K562 (cell line): ENCODE results near the gene PUM2. TPM values are rescaled to one million over a fixed set of nuclear protein-coding genes. Genes with fewer than 3 reads are reported as not detected.
A peak's percentile ranks its signal among the peaks of the same experiment; 100 is the strongest.

Source experiments
- ATAC-seq: fragments of 200-7000 bp; cut with Tn5 transposase; 3 replicates; pipeline ENCODE4 v1.9.1; 2020; ENCODE audit warnings: moderate library complexity
- BruUV-seq: library from RNA; stranded (reverse); fragments of 400-500 nt; replicated peaks from 2 replicates; lab custom pipeline; 2021; lab: Mats Ljungman, UMichigan
- CTCF ChIA-PET: fragments of 300-600 bp; formaldehyde crosslinking; extraction: SDS; loops from one replicate; lab custom pipeline; 2021; ENCODE audit warnings: low intra/inter-chr PET ratio; lab: Yijun Ruan, JAX
- POLR2A ChIA-PET: fragments of 300-600, 350-650 bp; sonication (Branson Sonifier 250); formaldehyde crosslinking; extraction: SDS; loops from one replicate; lab custom pipeline; 2021; ENCODE audit warnings: antibody characterized with exemption, inconsistent platforms; lab: Yijun Ruan, JAX
- DNase-seq, 4 experiments: peaks; one replicate each; pipeline versions ENCODE4 v3.0.0 to v3.0.0-alpha.2; 2011 to 2018; ENCODE audit warnings: low spot score in 3 of 4, mixed read lengths in 3 of 4; ENCODE audit errors: extremely low read depth in 1 of 4
- FAIRE-seq: peaks from 2 replicates; lab custom pipeline; 2011; peaks lifted over from hg19 to GRCh38; lab: Jason Lieb, UNC
- H2AFZ ChIP-seq: 2 replicates; pipeline ENCODE4 v1.6.0; 2011; ENCODE audit warnings: low read depth, low read length, control low read depth, inconsistent platforms
- H3K27ac ChIP-seq: fragments of 200-600 bp; 3 replicates; pipeline ENCODE4 v1.8.0; 2011; ENCODE audit warnings: low read depth, mild to moderate bottlenecking, control low read depth, inconsistent platforms, low read length, moderate library complexity, mixed read lengths; ENCODE audit errors: extremely low read depth
- H3K27me3 ChIP-seq, 2 experiments: fragments of 300-600 bp in 1 of 2; 2 replicates in 1 of 2; 3 replicates in 1 of 2; pipeline versions ENCODE4 v1.6.0 to v1.8.0; 2011; ENCODE audit warnings: inconsistent platforms in 2 of 2, low read length in 2 of 2, mild to moderate bottlenecking in 1 of 2, mixed read lengths in 1 of 2, moderate library complexity in 1 of 2; ENCODE audit not compliant: control insufficient read depth in 2 of 2, insufficient read depth in 2 of 2
- H3K36me3 ChIP-seq: fragments of 300-600 bp; 3 replicates; pipeline ENCODE4 v1.8.0; 2011; ENCODE audit warnings: mild to moderate bottlenecking, low read length, inconsistent platforms; ENCODE audit not compliant: control insufficient read depth, insufficient read depth
- H3K4me1 ChIP-seq, 2 experiments: fragments of 200-600 bp in 1 of 2; replicated peaks in 1 of 2; 2 replicates in 1 of 2; 3 replicates in 1 of 2; pipeline versions ENCODE4 v1.5.1 to v1.8.0; 2011; ENCODE audit warnings: inconsistent platforms in 2 of 2, low read length in 2 of 2, mild to moderate bottlenecking in 1 of 2, mixed read lengths in 1 of 2, moderate library complexity in 1 of 2; ENCODE audit not compliant: control insufficient read depth in 2 of 2, insufficient read depth in 2 of 2
- H3K4me2 ChIP-seq: 2 replicates; pipeline ENCODE4 v1.6.1; 2011; ENCODE audit warnings: low read length, control low read depth, inconsistent platforms, mixed read lengths; ENCODE audit not compliant: insufficient read depth
- H3K4me3 ChIP-seq: fragments of 200-600 bp; sonication (generic), shearing (Covaris generic); 2 replicates; pipeline ENCODE4 v1.5.1; 2016; ENCODE audit warnings: control low read depth, inconsistent platforms
- H3K79me2 ChIP-seq: fragments of 200-600 bp; 3 replicates; pipeline ENCODE4 v1.8.0; 2011; ENCODE audit warnings: low read length, inconsistent platforms; ENCODE audit not compliant: control insufficient read depth, insufficient read depth
- H3K9ac ChIP-seq, 2 experiments: 2 replicates each; pipeline versions ENCODE4 v1.6.0 to v1.6.1; 2011; ENCODE audit warnings: low read depth in 2 of 2, low read length in 2 of 2, control low read depth in 1 of 2, inconsistent platforms in 1 of 2, mild to moderate bottlenecking in 1 of 2, mixed read lengths in 1 of 2; ENCODE audit not compliant: insufficient read depth in 1 of 2
- H3K9me1 ChIP-seq: one replicate; pipeline ENCODE4 v1.6.0; 2011; ENCODE audit warnings: inconsistent platforms, mild to moderate bottlenecking, low read length, moderate library complexity; ENCODE audit not compliant: control insufficient read depth, insufficient read depth
- H3K9me3 ChIP-seq: replicated peaks from 2 replicates; pipeline ENCODE4 v1.5.1; 2011; ENCODE audit warnings: low read depth, low read length, inconsistent platforms; ENCODE audit not compliant: control insufficient read depth, insufficient read depth
- H4K20me1 ChIP-seq: replicated peaks from 2 replicates; pipeline ENCODE4 v1.6.1; 2011; ENCODE audit warnings: low read length, inconsistent platforms, mixed read lengths; ENCODE audit not compliant: control insufficient read depth, insufficient read depth
- CBX1 ChIP-seq: sonication (generic); IDR thresholded peaks from 2 replicates; pipeline ENCODE4 v1.6.1; 2016; ENCODE audit warnings: antibody characterized with exemption, low read depth, mild to moderate bottlenecking
- CHD1 ChIP-seq: fragments of 200-600 bp; sonication (generic); IDR thresholded peaks from one replicate; pipeline ENCODE4 v1.6.1; 2012; ENCODE audit warnings: mild to moderate bottlenecking, moderate library complexity, low read length, inconsistent platforms
- ELF4 ChIP-seq: fragments of 450-650 bp; formaldehyde crosslinking; IDR thresholded peaks from 2 replicates; pipeline ENCODE4 v1.4.0; 2022; ENCODE audit warnings: missing genetic modification characterization
- NR4A1 ChIP-seq, 2 experiments: fragments of 250-450 bp in 1 of 2; fragments of 450-650 bp in 1 of 2; sonication (Bioruptor Pico) in 1 of 2; IDR thresholded peaks; 2 replicates each; pipeline versions ENCODE4 v1.4.0 to v1.6.1; 2016 to 2020; ENCODE audit warnings: mild to moderate bottlenecking in 2 of 2, missing compliant biosample characterization in 1 of 2, missing genetic modification characterization in 1 of 2, moderate library complexity in 1 of 2
- POLR3A ChIP-seq: IDR thresholded peaks from 2 replicates; pipeline ENCODE4 v1.6.1; 2011; ENCODE audit warnings: borderline replicate concordance, mild to moderate bottlenecking, moderate library complexity; ENCODE audit not compliant: insufficient read length, insufficient read depth; ENCODE audit errors: extremely low read depth
- SIRT6 ChIP-seq: IDR thresholded peaks from one replicate; pipeline ENCODE4 v1.6.1; 2012; ENCODE audit warnings: low read depth, mild to moderate bottlenecking, control low read depth, inconsistent platforms, low read length, moderate library complexity
- SNIP1 ChIP-seq: fragments of 450-650 bp; IDR thresholded peaks from 2 replicates; pipeline ENCODE4 v1.7.1; 2017; ENCODE audit warnings: low read depth, mild to moderate bottlenecking
- SRSF3 ChIP-seq: fragments of 200-400 bp; formaldehyde crosslinking; IDR thresholded peaks from 2 replicates; pipeline ENCODE4 v1.6.1; 2016; ENCODE audit warnings: mild to moderate bottlenecking, low read length, moderate library complexity; ENCODE audit not compliant: insufficient read depth
- SRSF9 ChIP-seq: fragments of 200-400 bp; formaldehyde crosslinking; IDR thresholded peaks from 2 replicates; pipeline ENCODE4 v1.6.1; 2017; ENCODE audit warnings: low read depth, low read length, borderline replicate concordance
- TAF1 ChIP-seq: IDR thresholded peaks from 2 replicates; pipeline ENCODE4 v1.6.1; 2011; ENCODE audit warnings: mild to moderate bottlenecking, low read length, moderate library complexity; ENCODE audit not compliant: insufficient read depth, control insufficient read depth, severe bottlenecking; ENCODE audit errors: extremely low read depth
- TBP ChIP-seq: optimal IDR thresholded peaks from 2 replicates; pipeline ENCODE3; 2011; ENCODE audit warnings: low read depth, low read length, improper control_type of control experiment
- U2AF1 ChIP-seq: fragments of 200-400 bp; formaldehyde crosslinking; optimal IDR thresholded peaks from 2 replicates; pipeline ENCODE3; 2017; ENCODE audit warnings: mild to moderate bottlenecking, low read depth, low read length, moderate library complexity
- ZFP1 ChIP-seq: fragments of 450-650 bp; formaldehyde crosslinking; IDR thresholded peaks from 2 replicates; pipeline ENCODE4 v1.4.0; 2020; ENCODE audit warnings: mild to moderate bottlenecking, mixed read lengths
- ZNF121 ChIP-seq: sonication (generic); formaldehyde crosslinking; conservative IDR thresholded peaks from 2 replicates; pipeline ENCODE4 v1.8.0; 2022; ENCODE audit warnings: missing genetic modification reagents
- ZNF174 ChIP-seq: fragments of 250-450 bp; sonication (Bioruptor Pico); IDR thresholded peaks from 2 replicates; pipeline ENCODE4 v1.4.0; 2020; ENCODE audit warnings: mild to moderate bottlenecking
- ZNF707 ChIP-seq: fragments of 250-450 bp; sonication (Bioruptor Pico); conservative IDR thresholded peaks from 2 replicates; pipeline ENCODE4 v1.8.0; 2022; ENCODE audit warnings: inconsistent platforms, mild to moderate bottlenecking, moderate library complexity
- ZNF717 ChIP-seq: fragments of 250-450 bp; sonication (Bioruptor Pico); IDR thresholded peaks from 2 replicates; pipeline ENCODE4 v1.5.0; 2021
- ZNF79 ChIP-seq: fragments of 250-450 bp; sonication (Bioruptor Pico); IDR thresholded peaks from 2 replicates; pipeline ENCODE4 v1.4.0; 2020; ENCODE audit warnings: low read depth, mild to moderate bottlenecking, moderate library complexity
- WGBS: fragments of 100-300 bp; shearing (Covaris generic); methylation state at CpG from one replicate; pipeline ENCODE4 v1.1.6; 2016; ENCODE audit warnings: low coverage, mixed read lengths; ENCODE audit not compliant: insufficient coverage; ENCODE audit errors: missing lambda C conversion rate; 5-methylcytosine and 5-hydroxymethylcytosine counted together
- in situ Hi-C: fragments of 300-500 bp; cut with MboI; formaldehyde crosslinking; loops from 4 replicates; pipeline ENCODE4 v1.15.0; 2018; ENCODE audit warnings: inconsistent platforms, mixed read lengths
- intact Hi-C: fragments of 100-400 bp; cut with micrococcal nuclease; formaldehyde crosslinking; loops from 2 replicates; pipeline ENCODE4 v1.14.2; 2022
- polyA plus RNA-seq, 8 experiments: library from polyadenylated mRNA; depleted of rRNA in 4 of 8; stranded (reverse) in 5 of 8; unstranded in 3 of 8; fragments of >200 nt; fragmentation: Nextera tagmentation in 2 of 8; fragmentation: Illumina TruSeq in 1 of 8; extraction: Ambion mirVana in 2 of 8; extraction: Trizol in 1 of 8; gene quantifications; 2 replicates each; pipeline versions ENCODE4 v1.2.1 to v1.2.3, GENCODE V29; 2011 to 2014; ENCODE audit warnings: inconsistent platforms in 1 of 8, missing spikeins in 1 of 8
- total RNA-seq, 7 experiments: library from RNA; depleted of rRNA in 6 of 7; stranded (reverse); fragments of >200 nt in 6 of 7; fragmentation: Illumina TruSeq in 2 of 7; extraction: Trizol in 2 of 7; gene quantifications; 2 replicates each; pipeline versions ENCODE4 v1.2.1 to v1.2.3, GENCODE V29; 2011 to 2021; ENCODE audit warnings: low replicate concordance in 1 of 7
- TF ChIP-seq, protein P1 (sequence below): fragments of 450-650 bp; formaldehyde crosslinking; IDR thresholded peaks from 2 replicates; pipeline ENCODE4 v1.4.0; 2020; ENCODE audit warnings: mild to moderate bottlenecking, mixed read lengths
- TF ChIP-seq, protein P2 (sequence below): sonication (generic); formaldehyde crosslinking; IDR thresholded peaks from 2 replicates; pipeline ENCODE4 v1.8.0; 2022; ENCODE audit warnings: missing genetic modification reagents, mild to moderate bottlenecking, borderline replicate concordance

PUM2 gene
- total and polyA plus RNA-seq, 9 of the 15 experiments (the other 6 are each of a cell fraction or from before 2014, with no cell fraction given): 13.4 to 61.9 (median 28.3) TPM

DNA sequence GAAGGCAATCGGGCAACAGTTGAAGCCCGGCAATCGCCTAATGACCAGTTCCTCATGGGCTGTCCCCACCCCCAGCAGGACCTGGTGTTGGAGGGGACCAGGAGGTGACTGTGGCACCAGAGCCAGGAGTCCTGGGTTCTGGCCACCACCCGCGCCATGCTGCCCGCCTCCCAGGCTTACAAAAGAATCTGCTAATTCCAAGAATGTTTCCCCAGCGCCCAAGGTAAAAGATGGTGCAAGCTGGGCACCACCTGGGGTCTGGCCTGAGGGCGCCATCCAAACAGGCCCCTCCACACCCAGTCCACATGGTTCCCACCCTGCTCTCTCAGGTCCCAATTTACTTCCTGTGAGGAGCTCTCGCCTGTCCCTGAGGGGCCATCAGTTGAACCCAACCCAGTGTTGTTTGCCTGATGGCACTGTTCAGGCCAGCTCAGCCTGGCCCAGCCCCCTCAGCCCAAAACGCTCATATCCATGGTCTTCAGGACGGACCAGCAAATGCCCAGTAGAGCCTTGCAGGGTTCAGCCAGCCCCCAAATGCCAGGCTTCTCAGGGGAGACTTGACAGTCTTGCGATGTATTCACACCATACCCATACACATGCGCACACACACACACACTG, 130.8 kb downstream of the PUM2 start:
- ChIA-PET CTCF (no interaction called here), POLR2A (interaction anchor here (1.4 kb wide), 1 partner anchor 15 kb away, joined by 4 read pairs; no protein-coding TSS in a partner anchor)
- in situ Hi-C loops (loop anchor here (10.0 kb wide), 1 partner anchor 85 kb away; no protein-coding TSS in a partner anchor), intact Hi-C loops (no loop called here)
- H3K4me3 ChIP-seq: no peak overlapping the region
- H3K36me3 ChIP-seq: no peaks in the 10 kb centered on the region
- peaks cover 15 to 59% of the 10 kb centered on the region in 2 experiments; a peak in 3 of 5 replicates for H3K27me3 ChIP-seq
- 30% methylated on average over 13 of the region's 13 CpGs for WGBS
- no peak overlapping the region for H3K4me2 ChIP-seq
- no peaks in the 10 kb centered on the region for H3K9me3 ChIP-seq
- H3K4me1 ChIP-seq: peaks cover 0 to 26% of the 10 kb centered on the region in 2 experiments; a peak in 2 of 5 replicates
- TF ChIP-seq SIRT6 (no peak), ZNF79 (CRISPR knock-in tag) (no peak), ZNF707 (no peak), CHD1 (no peak), SNIP1 (no peak), ZNF717 (CRISPR knock-in tag) (no peak), ZNF121 (CRISPR knock-in tag) (no peak), TAF1 (no peak), ZNF174 (no peak), TBP (no peak), U2AF1 (no peak), NR4A1 (CRISPR knock-in tag; IDR thresholded peaks at IDR 0.05) (no peak), NR4A1 (tag; IDR thresholded peaks at IDR 0.05) (no peak), POLR3A (no peak), SRSF3 (no peak), CBX1 (no peak), ELF4 (no peak), ZFP1 (CRISPR knock-in tag) (no peak), SRSF9 (no peak)
- TF ChIP-seq, protein P1, sequence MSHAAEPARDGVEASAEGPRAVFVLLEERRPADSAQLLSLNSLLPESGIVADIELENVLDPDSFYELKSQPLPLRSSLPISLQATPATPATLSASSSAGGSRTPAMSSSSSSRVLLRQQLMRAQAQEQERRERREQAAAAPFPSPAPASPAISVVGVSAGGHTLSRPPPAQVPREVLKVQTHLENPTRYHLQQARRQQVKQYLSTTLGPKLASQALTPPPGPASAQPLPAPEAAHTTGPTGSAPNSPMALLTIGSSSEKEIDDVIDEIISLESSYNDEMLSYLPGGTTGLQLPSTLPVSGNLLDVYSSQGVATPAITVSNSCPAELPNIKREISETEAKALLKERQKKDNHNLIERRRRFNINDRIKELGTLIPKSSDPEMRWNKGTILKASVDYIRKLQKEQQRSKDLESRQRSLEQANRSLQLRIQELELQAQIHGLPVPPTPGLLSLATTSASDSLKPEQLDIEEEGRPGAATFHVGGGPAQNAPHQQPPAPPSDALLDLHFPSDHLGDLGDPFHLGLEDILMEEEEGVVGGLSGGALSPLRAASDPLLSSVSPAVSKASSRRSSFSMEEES (CRISPR knock-in tag): no peak
- TF ChIP-seq, protein P2, sequence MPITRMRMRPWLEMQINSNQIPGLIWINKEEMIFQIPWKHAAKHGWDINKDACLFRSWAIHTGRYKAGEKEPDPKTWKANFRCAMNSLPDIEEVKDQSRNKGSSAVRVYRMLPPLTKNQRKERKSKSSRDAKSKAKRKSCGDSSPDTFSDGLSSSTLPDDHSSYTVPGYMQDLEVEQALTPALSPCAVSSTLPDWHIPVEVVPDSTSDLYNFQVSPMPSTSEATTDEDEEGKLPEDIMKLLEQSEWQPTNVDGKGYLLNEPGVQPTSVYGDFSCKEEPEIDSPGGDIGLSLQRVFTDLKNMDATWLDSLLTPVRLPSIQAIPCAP (CRISPR knock-in tag): no peak
- no peak overlapping the region for H3K27ac ChIP-seq
- no TSS peak for BruUV-seq
- FAIRE-seq (no peak), ATAC-seq (no peak), DNase-seq (no peak)
- no peaks in the 10 kb centered on the region for H3K79me2 ChIP-seq
- no peaks in the 10 kb centered on the region for H3K9me1 ChIP-seq
- H3K9ac ChIP-seq: peak overlapping the region in 1 of 2 experiments; percentile 26; a peak in 1 of 4 replicates
- H4K20me1 ChIP-seq: no peaks in the 10 kb centered on the region
- no peak overlapping the region for H2AFZ ChIP-seq
